T-helper 2 cell (primary cell): ENCODE measurements around the gene OGT.
"Not testable (repeated sequence)": the region's sequence is repeated elsewhere in the genome, so short reads cannot be mapped to it uniquely, and the experiment has no call there.

Source experiments
- DNase-seq, 5 experiments: peaks; one replicate each; pipeline versions ENCODE4 v3.0.0 to v3.0.0-alpha.2; 2012 to 2022

OGT gene

GRCh38 chrX:71540801-71541200 is 7.9 kb downstream of the OGT start:
- DNase-seq: no peak

DNA sequence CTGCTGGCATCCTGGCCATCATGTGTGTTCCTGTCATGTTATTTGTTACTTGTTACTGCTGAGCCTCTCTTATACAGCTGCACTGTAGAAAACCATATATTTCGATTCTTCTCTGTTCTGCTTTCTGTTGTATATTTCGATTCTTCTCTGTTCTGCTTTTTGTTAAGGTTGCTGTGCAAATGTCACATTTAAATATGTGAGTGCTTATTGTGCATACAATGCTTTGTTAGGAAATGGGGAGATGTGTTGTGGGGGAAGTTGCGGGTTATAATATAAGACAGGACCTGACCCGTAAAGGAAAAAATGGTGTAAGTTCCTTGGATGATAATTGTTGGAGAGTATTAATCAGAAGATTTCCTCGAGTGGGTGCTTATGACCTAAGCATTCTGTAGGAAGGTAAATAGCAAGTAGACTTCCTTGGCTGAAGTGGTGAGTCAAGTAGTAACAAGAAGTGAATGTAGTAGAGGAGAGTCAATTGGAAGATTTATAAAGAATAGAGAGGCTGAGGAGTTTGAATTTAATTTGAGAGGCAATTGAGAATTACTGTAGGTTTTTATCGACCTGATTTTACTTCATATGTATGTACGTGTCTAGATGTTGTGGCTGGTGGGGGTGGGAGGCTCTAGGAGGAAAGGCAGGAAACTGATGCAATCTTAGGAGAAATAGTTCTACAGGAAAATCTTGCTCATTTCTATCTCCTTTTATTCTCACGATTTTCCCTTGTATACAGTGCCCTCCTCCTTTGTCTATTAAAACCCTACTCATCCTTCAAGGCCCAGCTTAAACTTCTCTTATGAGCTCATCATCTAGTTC is 8.5 kb downstream of the OGT start:
- no peak for DNase-seq

- no peak for DNase-seq
Observed at GRCh38 chrX:71542411-71542810, 9.5 kb downstream of the OGT start.

DNA sequence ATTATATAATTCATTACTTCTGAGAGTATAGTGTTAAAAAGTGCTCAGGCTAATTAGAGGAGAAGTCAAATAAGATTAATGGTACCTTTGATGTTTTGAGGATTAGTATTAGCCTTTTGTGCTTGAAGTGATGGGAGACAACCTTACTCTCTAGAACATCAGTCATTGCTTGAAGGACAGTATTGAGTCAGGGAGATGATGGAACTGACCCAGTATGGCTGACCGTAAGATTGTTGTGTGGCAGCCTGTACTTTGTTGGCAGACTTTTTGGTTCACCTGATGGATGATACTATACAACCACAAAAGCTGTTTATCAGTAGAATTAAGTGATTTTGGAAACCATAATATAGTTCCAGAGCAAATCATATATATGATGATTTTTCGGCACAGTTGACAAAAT is 9.9 kb downstream of the OGT start:
- DNase-seq: no peak

GRCh38 chrX:71543316-71543715 is 10.4 kb downstream of the OGT start:
- DNase-seq: no peak

GRCh38 chrX:71545364-71545763 is 12.5 kb downstream of the OGT start:
- no peak for DNase-seq

DNA sequence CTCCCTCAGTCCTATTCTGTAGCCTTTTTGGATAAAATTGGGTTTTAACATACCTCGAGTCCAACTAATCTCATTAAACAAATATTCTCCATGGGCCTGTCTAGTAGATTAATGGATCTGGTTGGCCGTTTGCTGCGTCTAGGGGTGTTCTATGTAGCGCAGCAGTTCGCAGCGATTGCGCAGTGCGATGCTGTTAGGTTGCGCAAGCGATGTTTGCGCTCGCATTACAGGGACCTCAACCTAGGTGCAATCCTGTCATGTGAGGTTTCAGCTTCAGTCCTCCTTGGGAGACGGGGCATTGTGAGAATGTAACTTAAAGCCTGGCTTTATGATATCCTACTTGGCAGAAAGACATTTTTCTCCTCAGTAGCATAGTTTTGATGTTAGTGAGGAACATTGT is 14.0 kb downstream of the OGT start:
- no peak for DNase-seq

DNA sequence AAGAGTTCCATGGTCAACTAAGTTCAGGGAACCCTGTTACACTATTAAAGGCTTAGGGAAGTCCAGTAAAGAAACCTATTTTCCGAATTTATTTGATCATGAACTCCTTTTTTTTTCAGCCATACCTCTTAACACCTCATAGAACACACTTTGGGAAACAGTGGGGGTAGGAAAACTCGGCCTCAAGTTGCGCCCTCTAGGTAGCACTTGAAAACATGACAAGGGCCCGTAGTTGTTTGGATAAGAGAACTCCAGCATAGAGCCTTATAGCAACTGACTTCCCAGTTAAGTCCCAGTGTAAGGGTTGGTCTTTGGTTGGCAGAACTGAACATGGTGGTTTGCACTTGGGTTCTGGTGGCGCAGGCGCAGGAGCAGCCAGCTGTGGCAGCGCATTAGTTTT is 14.4 kb downstream of the OGT start:
- no peak for DNase-seq

GRCh38 chrX:71549986-71550385 is 17.1 kb downstream of the OGT start:
- DNase-seq: no peak

- peak in 1 of 5 experiments; percentile 28 for DNase-seq
Observed at GRCh38 chrX:71550578-71550977, 17.7 kb downstream of the OGT start.

DNA sequence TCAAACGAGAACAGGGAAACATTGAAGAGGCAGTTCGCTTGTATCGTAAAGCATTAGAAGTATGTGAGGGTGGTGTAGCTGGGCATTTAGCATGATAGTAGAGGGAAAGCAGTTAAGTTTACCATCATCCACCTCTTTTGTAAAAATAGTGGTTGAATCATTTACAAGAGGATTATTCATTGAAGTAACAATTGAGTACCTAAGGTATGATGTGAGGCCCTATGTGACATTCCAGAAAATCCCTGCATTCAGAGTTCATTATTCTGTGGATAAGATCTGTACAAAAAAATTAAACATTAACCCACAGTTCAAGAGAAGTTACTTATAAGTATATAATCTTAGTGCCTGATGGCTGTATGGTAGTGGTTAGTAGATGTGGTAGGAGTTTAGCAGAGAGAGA is 23.1 kb downstream of the OGT start:
- no peak for DNase-seq

DNA sequence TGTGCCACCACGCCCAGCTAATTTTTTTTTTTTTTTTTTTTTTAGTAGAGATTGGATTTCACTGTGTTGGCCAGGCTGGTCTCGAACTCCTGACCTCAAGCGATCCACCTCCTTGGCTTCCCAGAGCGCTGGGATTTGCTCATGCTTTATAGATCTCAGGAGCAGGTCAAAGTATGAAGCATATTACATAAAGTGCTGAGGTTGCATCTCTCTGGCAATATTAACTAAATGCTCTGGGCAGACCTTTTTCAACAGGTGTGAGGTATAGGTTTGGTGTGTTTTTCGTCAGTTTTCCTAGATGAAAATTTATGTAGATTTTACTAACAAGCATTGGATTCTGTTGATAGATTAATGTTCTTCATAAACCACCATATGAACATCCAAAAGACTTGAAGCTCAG is 26.0 kb downstream of the OGT start:
- no peak for DNase-seq

- DNase-seq: not testable (repeated sequence)
Observed at GRCh38 chrX:71559773-71560172, 26.9 kb downstream of the OGT start.

- DNase-seq: no peak
Observed at GRCh38 chrX:71563921-71564320, 31.0 kb downstream of the OGT start.

DNA sequence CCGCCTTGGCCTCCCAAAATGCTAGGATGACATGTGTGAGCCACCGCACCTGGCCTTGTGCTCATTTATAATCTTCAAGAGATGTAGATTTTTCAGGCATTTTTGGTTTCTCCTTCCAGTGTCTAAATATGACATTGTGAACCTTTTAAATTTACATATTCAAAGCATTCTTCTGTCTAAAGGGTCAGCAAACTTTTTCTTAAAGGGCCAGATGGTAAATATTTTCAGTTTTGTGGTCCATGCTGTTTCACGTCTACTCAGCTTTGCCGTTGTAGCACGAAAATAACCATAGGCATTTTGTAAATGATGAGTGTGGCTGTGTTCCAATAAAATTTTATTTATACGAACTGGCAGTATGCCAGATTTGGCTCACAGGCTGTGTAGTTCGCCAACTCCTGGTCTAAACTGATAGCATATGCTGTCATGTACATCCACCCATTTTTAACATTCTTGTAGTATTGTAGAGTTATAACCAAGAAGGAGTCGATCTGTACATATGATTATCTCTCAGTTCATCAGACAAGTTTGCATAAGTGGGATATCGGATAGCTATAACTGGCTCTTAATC is 32.7 kb downstream of the OGT start:
- no peak for DNase-seq

DNA sequence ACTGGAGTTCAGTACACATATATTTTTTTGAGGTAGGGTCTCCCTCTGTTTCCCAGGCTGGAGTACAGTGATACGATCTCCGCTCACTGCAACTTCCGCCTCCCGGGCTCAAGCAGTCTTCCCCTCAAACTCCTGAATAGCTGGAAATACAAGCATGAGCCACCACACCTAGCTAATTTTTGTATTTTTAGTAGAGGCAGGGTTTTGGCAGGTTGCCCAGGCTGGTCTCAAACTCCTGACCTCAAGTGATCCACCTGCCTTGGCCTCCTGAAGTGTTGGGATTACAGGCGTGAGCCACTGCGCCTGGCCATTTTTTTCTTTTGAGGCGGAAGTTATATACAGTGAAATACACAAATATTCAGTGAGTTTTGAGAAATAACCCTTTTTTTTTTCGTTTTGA is 38.5 kb downstream of the OGT start:
- not testable (repeated sequence) for DNase-seq

DNA sequence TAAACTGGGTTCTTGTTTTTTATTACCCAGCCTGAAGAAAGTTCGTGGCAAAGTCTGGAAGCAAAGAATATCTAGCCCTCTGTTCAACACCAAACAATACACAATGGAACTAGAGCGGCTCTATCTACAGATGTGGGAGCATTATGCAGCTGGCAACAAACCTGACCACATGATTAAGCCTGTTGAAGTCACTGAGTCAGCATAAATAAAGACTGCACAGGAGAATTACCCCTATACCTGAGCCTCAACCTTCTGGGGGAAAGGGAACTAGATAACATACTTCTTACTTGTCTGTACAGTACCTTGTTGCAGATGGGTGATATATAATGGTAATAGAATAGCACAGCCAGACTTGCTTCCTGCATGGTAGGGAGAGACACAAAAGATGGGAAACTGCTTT is 40.7 kb downstream of the OGT start:
- DNase-seq: no peak

DNA sequence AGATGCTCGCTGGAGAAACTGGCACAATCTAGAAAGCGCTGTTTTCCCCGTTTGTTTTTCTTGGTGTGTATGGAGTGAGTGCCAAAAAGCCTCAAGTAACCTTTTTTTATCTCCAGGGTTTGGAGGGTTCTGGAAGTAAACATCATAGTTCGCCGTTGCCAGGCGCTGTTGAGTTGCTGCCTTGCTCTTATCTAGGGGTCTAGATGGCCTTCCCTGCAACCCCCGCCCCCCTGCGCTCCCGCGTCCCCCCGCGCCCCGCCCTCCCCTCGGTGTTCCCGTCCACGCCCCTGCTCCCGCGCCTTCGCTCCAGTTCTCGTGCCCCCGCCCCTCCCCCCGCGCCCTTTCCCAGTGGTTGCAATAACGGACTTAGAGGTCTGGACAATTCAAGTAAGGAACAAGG is 44.8 kb downstream of the OGT start:
- DNase-seq: no peak

DNA sequence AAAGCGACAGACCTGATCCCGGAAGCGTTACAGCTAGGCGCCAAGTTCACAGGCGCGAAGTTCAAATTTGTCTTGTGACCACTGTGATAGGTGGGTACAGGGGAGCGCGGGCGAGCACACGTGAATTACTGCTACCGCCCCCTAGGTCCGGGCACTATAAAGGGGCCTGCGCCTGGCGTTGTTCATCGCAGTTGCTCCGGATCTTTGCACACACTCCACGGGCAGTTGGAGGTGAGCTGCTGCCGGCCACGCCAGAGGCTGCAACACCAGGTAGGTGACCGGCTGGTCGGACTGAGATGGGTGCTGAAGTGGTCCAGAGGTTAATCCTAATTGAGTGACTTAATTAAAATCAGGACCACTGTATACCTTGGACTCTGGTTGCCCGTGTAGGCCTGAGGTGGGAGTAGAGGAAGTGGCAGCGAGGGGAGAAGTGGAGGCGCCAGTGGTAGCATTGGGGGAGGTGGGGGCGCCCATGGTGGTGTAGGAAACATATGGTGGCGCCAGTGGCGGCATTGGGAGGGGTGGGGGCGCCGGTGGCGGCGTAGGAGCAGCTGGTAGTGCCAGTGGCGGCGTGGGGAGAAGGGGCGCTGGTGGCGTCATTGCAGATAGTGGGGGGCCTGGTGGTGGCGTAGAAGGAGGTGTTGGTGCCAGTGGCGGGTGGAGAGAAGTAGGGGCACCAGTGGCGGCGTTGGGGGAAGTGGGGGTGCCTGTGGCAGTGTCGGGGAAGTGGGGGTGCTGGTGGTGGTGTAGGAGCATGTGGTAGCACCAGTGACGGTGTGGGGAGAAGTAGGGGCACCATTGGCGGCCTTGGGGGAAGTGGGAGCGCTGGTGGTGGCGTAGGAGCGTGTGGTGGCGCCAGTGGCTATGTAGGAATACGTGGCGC is 45.6 kb downstream of the OGT start, which contains the start of gene GCNA:
Gene GCNA (plus strand): TSS at position 185 of the 883 bp plus-strand sequence. CDS start 2,385 bp downstream, outside the sequence.
- DNase-seq: no peak

DNA sequence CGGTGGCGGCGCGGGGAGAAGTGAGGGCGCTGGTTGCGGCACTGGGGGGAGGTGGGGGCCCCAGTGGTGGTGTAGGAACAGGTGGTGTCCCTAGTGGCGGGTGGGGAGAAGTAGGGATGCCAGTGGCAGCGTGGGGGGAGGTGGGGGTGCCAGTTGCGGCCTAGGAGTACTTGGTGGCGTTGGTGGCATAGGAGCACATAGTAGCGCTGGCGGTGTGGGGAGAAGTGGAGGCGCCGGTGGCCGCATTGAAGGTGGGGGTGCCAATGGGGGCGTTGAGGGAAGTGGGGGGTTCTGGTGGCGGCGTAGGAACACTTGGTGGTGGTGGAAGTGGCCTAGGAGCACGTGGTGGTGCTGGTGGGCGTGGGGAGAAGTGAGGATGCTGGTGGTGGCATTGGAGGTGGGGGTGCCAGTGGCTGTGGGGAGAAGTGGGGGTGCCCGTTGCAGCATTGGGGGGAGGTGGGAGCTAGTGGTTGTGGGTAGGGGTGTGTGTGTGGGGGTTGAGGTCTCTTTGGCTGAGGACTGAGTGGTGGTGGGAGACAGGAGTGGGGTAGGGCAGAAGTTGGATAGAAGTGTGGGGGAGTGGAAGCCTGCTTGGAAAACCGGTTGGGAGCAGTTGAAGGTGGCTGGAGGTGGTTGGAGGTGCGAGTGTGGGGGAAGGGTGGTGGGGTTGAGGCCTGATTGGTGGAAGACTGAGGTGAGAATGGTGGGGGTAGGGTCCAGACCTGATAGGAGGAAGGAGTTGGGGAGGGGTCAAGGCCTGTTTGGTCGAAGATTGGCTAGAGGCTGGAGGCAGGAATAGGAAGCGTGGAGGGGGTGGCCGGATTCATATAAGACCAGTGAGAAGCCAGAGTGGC is 46.5 kb downstream of the OGT start:
- DNase-seq: no peak

GRCh38 chrX:71579990-71580380 is 47.1 kb downstream of the OGT start:
- no peak for DNase-seq

DNA sequence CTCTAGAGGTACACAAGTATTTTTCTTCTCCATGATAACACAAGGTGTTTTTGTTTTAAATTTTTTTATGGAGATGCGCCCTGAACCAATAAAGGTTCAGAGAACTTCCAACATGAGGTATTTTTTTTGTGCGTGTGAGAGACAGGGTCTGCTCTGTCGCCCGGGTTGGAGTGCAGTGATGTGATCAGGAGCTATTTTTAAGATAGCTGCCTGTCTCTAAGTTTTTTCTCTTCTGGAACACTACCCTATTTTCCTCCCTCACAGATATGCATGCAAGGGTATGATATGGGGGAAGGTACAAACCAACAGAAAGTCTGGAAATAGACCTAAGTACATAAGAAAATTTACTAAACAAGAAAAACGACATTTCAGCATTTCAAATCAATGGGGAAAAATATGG is 48.3 kb downstream of the OGT start:
- no peak for DNase-seq

DNA sequence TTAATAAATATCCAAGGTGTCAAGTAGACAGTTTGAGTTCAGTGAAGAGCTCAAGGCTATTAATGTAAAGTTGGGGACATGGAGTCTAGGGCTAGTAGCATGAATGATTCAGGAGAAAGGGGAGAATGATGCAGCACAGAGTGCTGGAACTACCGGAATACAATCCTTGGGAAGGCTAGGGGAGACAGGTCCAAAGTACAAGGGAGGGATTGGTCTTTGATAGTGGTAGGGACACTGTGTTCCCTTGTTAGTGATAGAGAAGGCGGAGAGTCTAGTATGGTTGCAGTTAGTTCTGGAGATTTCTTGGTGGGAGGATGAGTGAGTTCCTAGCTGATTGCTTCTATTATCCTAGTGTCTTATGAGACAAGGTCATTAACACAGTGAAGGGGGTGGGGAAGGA is 54.0 kb downstream of the OGT start:
- no peak for DNase-seq
